ENCODE results near the gene GPR15. TPM values are rescaled to one million over a fixed set of nuclear protein-coding genes. Genes with fewer than 3 reads are reported as not detected.

GPR15 gene
- polyA plus RNA-seq, 1 donor from 2014 or later = not detected

DNA sequence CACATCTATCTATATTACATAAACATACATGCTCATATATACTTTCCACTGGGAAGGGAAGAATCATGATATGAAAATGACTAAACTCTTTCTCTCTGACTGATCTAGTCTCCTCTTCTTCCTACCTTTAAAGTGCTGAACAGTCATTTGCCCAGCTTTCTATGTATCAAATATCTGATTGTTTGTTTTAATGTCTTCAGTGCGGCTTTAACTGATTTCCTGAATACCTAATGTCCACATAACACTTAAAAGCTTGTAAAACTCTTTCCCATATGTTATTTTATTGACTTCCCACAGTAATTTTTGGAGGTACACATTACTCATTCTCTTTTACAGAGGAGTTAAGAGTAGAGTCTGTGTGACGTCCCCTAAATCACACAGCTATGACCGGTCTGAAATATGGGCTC is 33.5 kb downstream of the GPR15 start:
- TF ChIP-seq REST (IDR thresholded peaks at IDR 0.05; ENCODE audit: borderline replicate concordance) (no peak), RAD21 (conservative IDR thresholded peaks at IDR 0.05) (no peak), MXI1 (conservative IDR thresholded peaks at IDR 0.05; ENCODE audit: poor library complexity, severe bottlenecking) (no peak), SMC3 (conservative IDR thresholded peaks at IDR 0.05; ENCODE audit: poor library complexity) (no peak), POLR2AphosphoS5 (IDR thresholded peaks at IDR 0.05) (no peak), TAF1 (IDR thresholded peaks at IDR 0.05; ENCODE audit: low read depth) (no peak), EZH2 (IDR thresholded peaks at IDR 0.05; ENCODE audit: borderline replicate concordance, insufficient read depth, low read length, poor library complexity, severe bottlenecking) (no peak), EP300 (conservative IDR thresholded peaks at IDR 0.05; ENCODE audit: poor library complexity, severe bottlenecking) (no peak)
- TF ChIP-seq, protein P1, sequence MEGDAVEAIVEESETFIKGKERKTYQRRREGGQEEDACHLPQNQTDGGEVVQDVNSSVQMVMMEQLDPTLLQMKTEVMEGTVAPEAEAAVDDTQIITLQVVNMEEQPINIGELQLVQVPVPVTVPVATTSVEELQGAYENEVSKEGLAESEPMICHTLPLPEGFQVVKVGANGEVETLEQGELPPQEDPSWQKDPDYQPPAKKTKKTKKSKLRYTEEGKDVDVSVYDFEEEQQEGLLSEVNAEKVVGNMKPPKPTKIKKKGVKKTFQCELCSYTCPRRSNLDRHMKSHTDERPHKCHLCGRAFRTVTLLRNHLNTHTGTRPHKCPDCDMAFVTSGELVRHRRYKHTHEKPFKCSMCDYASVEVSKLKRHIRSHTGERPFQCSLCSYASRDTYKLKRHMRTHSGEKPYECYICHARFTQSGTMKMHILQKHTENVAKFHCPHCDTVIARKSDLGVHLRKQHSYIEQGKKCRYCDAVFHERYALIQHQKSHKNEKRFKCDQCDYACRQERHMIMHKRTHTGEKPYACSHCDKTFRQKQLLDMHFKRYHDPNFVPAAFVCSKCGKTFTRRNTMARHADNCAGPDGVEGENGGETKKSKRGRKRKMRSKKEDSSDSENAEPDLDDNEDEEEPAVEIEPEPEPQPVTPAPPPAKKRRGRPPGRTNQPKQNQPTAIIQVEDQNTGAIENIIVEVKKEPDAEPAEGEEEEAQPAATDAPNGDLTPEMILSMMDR (IDR thresholded peaks at IDR 0.05; ENCODE audit: poor library complexity, severe bottlenecking) = no peak
- Histone ChIP-seq H2AFZ (ENCODE audit: low read depth, low read length) (no peak overlapping the region), H3K27ac (ENCODE audit: low read length) (no peak overlapping the region), H3K9me3 (ENCODE audit: low read length) (no peaks in the 10 kb centered on the region), H3K9ac (ENCODE audit: low read length) (no peak overlapping the region), H3F3A (ENCODE audit: insufficient read depth, low read length, poor library complexity, severe bottlenecking) (no peaks in the 10 kb centered on the region), H3K79me2 (replicated peaks; ENCODE audit: insufficient read depth, low read length) (no peaks in the 10 kb centered on the region), H3K4me2 (ENCODE audit: low read length) (no peak overlapping the region), H3K36me3 (ENCODE audit: insufficient read depth, low read length) (no peaks in the 10 kb centered on the region), H4K20me1 (ENCODE audit: insufficient read depth) (no peaks in the 10 kb centered on the region), H3K9me2 (ENCODE audit: insufficient read depth, low read length) (no peaks in the 10 kb centered on the region), H3K4me3 (ENCODE audit: low read length) (no peak overlapping the region), H3K27me3 (ENCODE audit: insufficient read depth, low read depth, low read length) (no peaks in the 10 kb centered on the region)

- H3K4me3 ChIP-seq (ENCODE audit: low read length) = no peak overlapping the region
- H3K36me3 ChIP-seq (ENCODE audit: insufficient read depth, low read length) = no peaks in the 10 kb centered on the region
- no peak for TF ChIP-seq SMC3 (conservative IDR thresholded peaks at IDR 0.05; ENCODE audit: poor library complexity)
- TF ChIP-seq, protein P1 (IDR thresholded peaks at IDR 0.05; ENCODE audit: poor library complexity, severe bottlenecking) = no peak
- no peaks in the 10 kb centered on the region for H3F3A ChIP-seq (ENCODE audit: insufficient read depth, low read length, poor library complexity, severe bottlenecking)
- H3K27ac ChIP-seq (ENCODE audit: low read length) = no peak overlapping the region
- no peaks in the 10 kb centered on the region for H3K9me2 ChIP-seq (ENCODE audit: insufficient read depth, low read length)
- H3K9ac ChIP-seq (ENCODE audit: low read length) = no peak overlapping the region
- no peak overlapping the region for H3K4me2 ChIP-seq (ENCODE audit: low read length)
- H3K9me3 ChIP-seq (ENCODE audit: low read length) = no peaks in the 10 kb centered on the region
- H3K27me3 ChIP-seq (ENCODE audit: insufficient read depth, low read depth, low read length) = no peaks in the 10 kb centered on the region
- H3K79me2 ChIP-seq (replicated peaks; ENCODE audit: insufficient read depth, low read length) = no peaks in the 10 kb centered on the region
- H4K20me1 ChIP-seq (ENCODE audit: insufficient read depth) = no peaks in the 10 kb centered on the region
- H2AFZ ChIP-seq (ENCODE audit: low read depth, low read length) = no peak overlapping the region
Measured at GRCh38 chr3:98565843-98566242, 34.1 kb downstream of the GPR15 start.
